ENCODE data around the gene PTPRK. TPM values are rescaled to one million over a fixed set of nuclear protein-coding genes. Genes with fewer than 3 reads are reported as not detected.

PTPRK gene
- total and polyA plus RNA-seq, 2 of the 13 experiments (the other 11 are each of a cell fraction or from before 2014, with no cell fraction given): 43.6 to 98.3 TPM

DNA sequence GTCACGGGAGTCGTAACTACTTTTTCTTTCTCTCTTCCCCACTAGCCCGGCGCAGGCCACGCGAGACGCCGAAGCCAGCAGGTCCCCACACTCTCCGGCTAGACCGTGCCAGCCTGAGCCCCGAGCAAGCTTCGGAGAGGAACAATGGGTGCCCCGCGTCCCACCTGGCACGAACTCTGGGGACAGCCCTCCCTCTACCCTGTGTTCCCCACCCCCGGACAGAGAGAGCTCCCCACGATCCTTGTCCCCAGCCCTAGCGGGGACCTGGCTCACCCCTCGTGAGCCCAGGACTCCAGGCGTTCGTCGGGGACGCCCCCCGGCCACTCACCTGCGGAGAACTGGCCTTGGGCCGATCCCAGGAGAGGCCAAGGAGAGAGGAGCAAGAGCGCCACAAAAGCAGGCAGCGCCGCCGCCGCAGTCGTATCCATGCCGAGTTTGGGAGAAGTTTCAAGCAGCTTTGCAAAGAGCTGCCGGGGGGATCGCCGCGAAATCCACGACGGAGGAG, 416 bp downstream of the PTPRK start (continued):
- TF ChIP-seq PHF8 (CRISPR knock-in tag; IDR thresholded peaks at IDR 0.05): no peak; the same call in 1 of the 2 replicates
- TF ChIP-seq, protein P1, sequence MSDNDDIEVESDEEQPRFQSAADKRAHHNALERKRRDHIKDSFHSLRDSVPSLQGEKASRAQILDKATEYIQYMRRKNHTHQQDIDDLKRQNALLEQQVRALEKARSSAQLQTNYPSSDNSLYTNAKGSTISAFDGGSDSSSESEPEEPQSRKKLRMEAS (IDR thresholded peaks at IDR 0.05): no peak
- TF ChIP-seq, protein P2, sequence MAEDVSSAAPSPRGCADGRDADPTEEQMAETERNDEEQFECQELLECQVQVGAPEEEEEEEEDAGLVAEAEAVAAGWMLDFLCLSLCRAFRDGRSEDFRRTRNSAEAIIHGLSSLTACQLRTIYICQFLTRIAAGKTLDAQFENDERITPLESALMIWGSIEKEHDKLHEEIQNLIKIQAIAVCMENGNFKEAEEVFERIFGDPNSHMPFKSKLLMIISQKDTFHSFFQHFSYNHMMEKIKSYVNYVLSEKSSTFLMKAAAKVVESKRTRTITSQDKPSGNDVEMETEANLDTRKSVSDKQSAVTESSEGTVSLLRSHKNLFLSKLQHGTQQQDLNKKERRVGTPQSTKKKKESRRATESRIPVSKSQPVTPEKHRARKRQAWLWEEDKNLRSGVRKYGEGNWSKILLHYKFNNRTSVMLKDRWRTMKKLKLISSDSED (CRISPR knock-in tag; IDR thresholded peaks at IDR 0.05): 0 out of 2 replicates have a peak, but pooled peaks have one; percentile 71
- no peak for TF ChIP-seq FOXK2 (IDR thresholded peaks at IDR 0.05)
- TF ChIP-seq SRY (CRISPR knock-in tag; IDR thresholded peaks at IDR 0.05): no peak
- no peak for TF ChIP-seq ZNF672 (CRISPR knock-in tag; IDR thresholded peaks at IDR 0.05)
- TF ChIP-seq, protein P3, sequence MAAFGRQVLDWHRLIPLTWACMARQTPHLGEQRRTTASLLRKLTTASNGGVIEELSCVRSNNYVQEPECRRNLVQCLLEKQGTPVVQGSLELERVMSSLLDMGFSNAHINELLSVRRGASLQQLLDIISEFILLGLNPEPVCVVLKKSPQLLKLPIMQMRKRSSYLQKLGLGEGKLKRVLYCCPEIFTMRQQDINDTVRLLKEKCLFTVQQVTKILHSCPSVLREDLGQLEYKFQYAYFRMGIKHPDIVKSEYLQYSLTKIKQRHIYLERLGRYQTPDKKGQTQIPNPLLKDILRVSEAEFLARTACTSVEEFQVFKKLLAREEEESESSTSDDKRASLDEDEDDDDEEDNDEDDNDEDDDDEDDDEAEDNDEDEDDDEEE (CRISPR knock-in tag; IDR thresholded peaks at IDR 0.05): no peak; the same call in 1 of the 2 replicates
- TF ChIP-seq NPAS2 (CRISPR knock-in tag; IDR thresholded peaks at IDR 0.05; ENCODE audit: borderline replicate concordance): no peak
- TF ChIP-seq ZNF607 (CRISPR knock-in tag; IDR thresholded peaks at IDR 0.05; ENCODE audit: borderline replicate concordance): no peak
- no peak for TF ChIP-seq ZNF792 (CRISPR knock-in tag; IDR thresholded peaks at IDR 0.05)
- no peak for TF ChIP-seq ZNF749 (CRISPR knock-in tag; IDR thresholded peaks at IDR 0.05; ENCODE audit: borderline replicate concordance)
- no peak for TF ChIP-seq ZMYM4 (CRISPR knock-in tag; IDR thresholded peaks at IDR 0.05)
- TF ChIP-seq ZNF367 (CRISPR knock-in tag; IDR thresholded peaks at IDR 0.05; ENCODE audit: borderline replicate concordance): no peak; the same call in 1 of the 2 replicates
- peak; percentile 97; the same call in 1 of the 2 replicates for TF ChIP-seq GLI4 (CRISPR knock-in tag; IDR thresholded peaks at IDR 0.05; ENCODE audit: borderline replicate concordance)
- no peak for TF ChIP-seq ZNF264 (CRISPR knock-in tag; IDR thresholded peaks at IDR 0.05)
- TF ChIP-seq REL (CRISPR knock-in tag; conservative IDR thresholded peaks at IDR 0.05): 0 out of 2 replicates have a peak, but pooled peaks have one; percentile 29
- TF ChIP-seq NAIF1 (CRISPR knock-in tag; IDR thresholded peaks at IDR 0.05; ENCODE audit: borderline replicate concordance): no peak
- no peak for TF ChIP-seq ARNT2 (CRISPR knock-in tag; IDR thresholded peaks at IDR 0.05; ENCODE audit: low read depth)
- TF ChIP-seq ZNF674 (CRISPR knock-in tag; IDR thresholded peaks at IDR 0.05; ENCODE audit: low read depth): no peak
- no peak for TF ChIP-seq GTF2F1 (IDR thresholded peaks at IDR 0.05; ENCODE audit: low read length)
- TF ChIP-seq KLF11 (CRISPR knock-in tag; IDR thresholded peaks at IDR 0.05): no peak
- TF ChIP-seq ZSCAN30 (CRISPR knock-in tag; IDR thresholded peaks at IDR 0.05): no peak
- TF ChIP-seq ATF7-NPFF (CRISPR knock-in tag; IDR thresholded peaks at IDR 0.05; ENCODE audit: low read depth): no peak
- TF ChIP-seq STAT5B (CRISPR knock-in tag; IDR thresholded peaks at IDR 0.05): peak; percentile 65; the same call in 1 of the 2 replicates
- no peak for TF ChIP-seq REPIN1 (CRISPR knock-in tag; IDR thresholded peaks at IDR 0.05; ENCODE audit: borderline replicate concordance, low read depth)
- TF ChIP-seq, protein P4, sequence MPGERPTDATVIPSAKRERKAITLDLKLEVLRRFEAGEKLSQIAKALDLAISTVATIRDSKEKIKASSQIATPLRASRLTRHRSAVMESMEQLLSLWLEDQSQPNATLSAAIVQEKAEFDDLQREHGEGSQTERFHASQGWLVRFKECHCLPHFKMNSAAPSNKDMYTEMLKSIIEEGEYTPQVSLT (CRISPR knock-in tag; IDR thresholded peaks at IDR 0.05; ENCODE audit: borderline replicate concordance, low read depth): 0 out of 2 replicates have a peak, but pooled peaks have one; percentile 22
- no peak; the same call in 1 of the 2 replicates for TF ChIP-seq NRL (CRISPR knock-in tag; IDR thresholded peaks at IDR 0.05; ENCODE audit: borderline replicate concordance)
- no peak for TF ChIP-seq ZNF10 (CRISPR knock-in tag; IDR thresholded peaks at IDR 0.05; ENCODE audit: borderline replicate concordance, low read depth)

Data from HepG2 (cell line).